Cardiac muscle cell (in vitro differentiated cells and primary cell): ENCODE data around the gene NFIA. TPM values are rescaled to one million over a fixed set of nuclear protein-coding genes. Genes with fewer than 3 reads are reported as not detected.

Experiments used
- DNase-seq, 2 donors: peaks; one replicate each; pipeline versions ENCODE4 v3.0.0 to v3.0.0-alpha.2; 2010 to 2017; ENCODE audit warnings: low read depth in 1 of 2, low spot score in 1 of 2
- H3K27ac ChIP-seq: fragments of 200-600 bp; sonication (generic); 2 replicates; pipeline ENCODE4 v1.5.1; 2016
- H3K27me3 ChIP-seq: fragments of 200-600 bp; sonication (generic); 2 replicates; pipeline ENCODE4 v1.6.0; 2016; ENCODE audit warnings: control low read depth
- H3K36me3 ChIP-seq: fragments of 200-600 bp; sonication (generic); 2 replicates; pipeline ENCODE4 v1.5.1; 2016; ENCODE audit warnings: control low read depth
- H3K4me1 ChIP-seq: fragments of 200-600 bp; sonication (generic); 2 replicates; pipeline ENCODE4 v1.8.1; 2017; ENCODE audit warnings: low read depth, mild to moderate bottlenecking, mixed run types
- H3K4me3 ChIP-seq: fragments of 200-600 bp; sonication (generic); 2 replicates; pipeline ENCODE4 v1.5.1; 2016; ENCODE audit warnings: mild to moderate bottlenecking
- H3K9me3 ChIP-seq: fragments of 200-600 bp; sonication (generic); 2 replicates; pipeline ENCODE4 v1.5.1; 2017; ENCODE audit warnings: low read depth, mild to moderate bottlenecking, control low read depth
- CTCF ChIP-seq: IDR thresholded peaks from 2 replicates; pipeline ENCODE4 v1.5.1; 2012; ENCODE audit warnings: low read depth, mild to moderate bottlenecking, low read length
- polyA plus RNA-seq: library from polyadenylated mRNA; unstranded; fragments of >200 nt; fragmentation: Nextera tagmentation; extraction: Ambion mirVana; gene quantifications from 2 replicates; pipeline ENCODE4 v1.2.1, GENCODE V29; 2016
- total RNA-seq: library from RNA; depleted of rRNA; stranded (reverse); fragments of >200 nt; gene quantifications from 2 replicates; pipeline ENCODE4 v1.2.3, GENCODE V29; 2016

Gene NFIA
- total and polyA plus RNA-seq, 2 experiments from 2014 or later, result 10.1 to 12.0 TPM

- H3K27ac ChIP-seq, result no peak overlapping the region
- TF ChIP-seq CTCF, result no peak
- no peaks in the 10 kb centered on the region for H3K9me3 ChIP-seq
- no peaks in the 10 kb centered on the region for H3K27me3 ChIP-seq
- peaks cover 35% of the 10 kb centered on the region for H3K4me1 ChIP-seq
- H3K4me3 ChIP-seq, result no peak overlapping the region
- no peaks in the 10 kb centered on the region for H3K36me3 ChIP-seq
- DNase-seq, result peak in 1 of 2 donors; percentile 43
Observed at GRCh38 chr1:61287014-61287413, 204.7 kb downstream of the NFIA start.

GRCh38 chr1:61287734-61288133 is 205.4 kb downstream of the NFIA start:
- Histone ChIP-seq H3K9me3 (no peaks in the 10 kb centered on the region), H3K4me3 (no peak overlapping the region), H3K4me1 (peaks cover 35% of the 10 kb centered on the region), H3K27ac (no peak overlapping the region), H3K36me3 (no peaks in the 10 kb centered on the region), H3K27me3 (no peaks in the 10 kb centered on the region)
- peak in 1 of 2 donors; percentile 94 for DNase-seq
- TF ChIP-seq CTCF, result no peak

- no peak for TF ChIP-seq CTCF
- Histone ChIP-seq H3K27me3 (no peaks in the 10 kb centered on the region), H3K27ac (no peak overlapping the region), H3K36me3 (no peaks in the 10 kb centered on the region), H3K4me3 (no peak overlapping the region), H3K4me1 (peaks cover 32% of the 10 kb centered on the region), H3K9me3 (no peaks in the 10 kb centered on the region)
- no peak for DNase-seq
Observed at GRCh38 chr1:61289232-61290098, 207.1 kb downstream of the NFIA start.

GRCh38 chr1:61290525-61290924 is 208.2 kb downstream of the NFIA start:
- H3K27ac ChIP-seq, result no peak overlapping the region
- no peaks in the 10 kb centered on the region for H3K9me3 ChIP-seq
- H3K27me3 ChIP-seq, result no peaks in the 10 kb centered on the region
- TF ChIP-seq CTCF, result no peak
- no peaks in the 10 kb centered on the region for H3K36me3 ChIP-seq
- H3K4me1 ChIP-seq, result peaks cover 21% of the 10 kb centered on the region
- no peak overlapping the region for H3K4me3 ChIP-seq
- DNase-seq, result no peak

GRCh38 chr1:61293197-61293596 is 210.8 kb downstream of the NFIA start:
- H3K27me3 ChIP-seq, result no peaks in the 10 kb centered on the region
- no peaks in the 10 kb centered on the region for H3K9me3 ChIP-seq
- no peak for TF ChIP-seq CTCF
- H3K4me1 ChIP-seq, result peaks cover 13% of the 10 kb centered on the region
- DNase-seq, result no peak
- no peak overlapping the region for H3K4me3 ChIP-seq
- no peaks in the 10 kb centered on the region for H3K36me3 ChIP-seq
- no peak overlapping the region for H3K27ac ChIP-seq
